ENCODE measurements around the gene AFDN.

The AFDN gene

GRCh38 chr6:167849846-167850459 lies 23.2 kb downstream of the AFDN start:
- DNase-seq (ENCODE audit: low read depth) = no peak
- no peak overlapping the region for H3K4me3 ChIP-seq (ENCODE audit: low read depth, low read length)
- TF ChIP-seq MAX (IDR thresholded peaks at IDR 0.05; ENCODE audit: low read depth, low read length) (no peak), CTCF (IDR thresholded peaks at IDR 0.05; ENCODE audit: low read depth, low read length) (no peak), POLR2A (IDR thresholded peaks at IDR 0.05; ENCODE audit: extremely low read depth, insufficient read length) (no peak), MYC (IDR thresholded peaks at IDR 0.05; ENCODE audit: low read depth, low read length) (no peak)

- no peak for DNase-seq (ENCODE audit: low read depth)
- TF ChIP-seq POLR2A (IDR thresholded peaks at IDR 0.05; ENCODE audit: extremely low read depth, insufficient read length) (no peak), CTCF (IDR thresholded peaks at IDR 0.05; ENCODE audit: low read depth, low read length) (no peak), MAX (IDR thresholded peaks at IDR 0.05; ENCODE audit: low read depth, low read length) (no peak), MYC (IDR thresholded peaks at IDR 0.05; ENCODE audit: low read depth, low read length) (no peak)
- no peak overlapping the region for H3K4me3 ChIP-seq (ENCODE audit: low read depth, low read length)
Measured at GRCh38 chr6:167850782-167851181, 24.1 kb downstream of the AFDN start.

- DNase-seq (ENCODE audit: low read depth) = no peak
- no peak for TF ChIP-seq CTCF (IDR thresholded peaks at IDR 0.05; ENCODE audit: low read depth, low read length)
- no peak overlapping the region for H3K4me3 ChIP-seq (ENCODE audit: low read depth, low read length)
Measured at GRCh38 chr6:167851370-167851952, 24.8 kb downstream of the AFDN start.

- no peak for DNase-seq (ENCODE audit: low read depth)
- TF ChIP-seq MAX (IDR thresholded peaks at IDR 0.05; ENCODE audit: low read depth, low read length) = no peak
- TF ChIP-seq MYC (IDR thresholded peaks at IDR 0.05; ENCODE audit: low read depth, low read length) = no peak
- TF ChIP-seq POLR2A (IDR thresholded peaks at IDR 0.05; ENCODE audit: extremely low read depth, insufficient read length) = no peak
- TF ChIP-seq CTCF (IDR thresholded peaks at IDR 0.05; ENCODE audit: low read depth, low read length) = no peak
- H3K4me3 ChIP-seq (ENCODE audit: low read depth, low read length) = no peak overlapping the region
Measured at GRCh38 chr6:167855825-167856425, 29.2 kb downstream of the AFDN start.

GRCh38 chr6:167856474-167856873 lies 29.8 kb downstream of the AFDN start:
- TF ChIP-seq MAX (IDR thresholded peaks at IDR 0.05; ENCODE audit: low read depth, low read length) (no peak), MYC (IDR thresholded peaks at IDR 0.05; ENCODE audit: low read depth, low read length) (no peak), CTCF (IDR thresholded peaks at IDR 0.05; ENCODE audit: low read depth, low read length) (no peak), POLR2A (IDR thresholded peaks at IDR 0.05; ENCODE audit: extremely low read depth, insufficient read length) (no peak)
- DNase-seq (ENCODE audit: low read depth) = no peak
- H3K4me3 ChIP-seq (ENCODE audit: low read depth, low read length) = no peak overlapping the region
